ENCODE measurements around the gene EPGN. TPM values are rescaled to one million over a fixed set of nuclear protein-coding genes. Genes with fewer than 3 reads are reported as not detected.

EPGN gene
- total RNA-seq, 4 donors from 2014 or later, result not detected

GRCh38 chr4:74291471-74291870, 16.8 kb upstream of the EPGN start:
- WGBS, 2 donors, result 86 to 89% methylated on average over 1 of the region's 1 CpG
- Histone ChIP-seq H3K27me3 (no peaks in the 10 kb centered on the region), H3K4me1 (peaks cover 5 to 7% of the 10 kb centered on the region in 2 donors), H3K27ac (no peak overlapping the region), H3K4me3 (replicated peaks in 1 of 3) (no peak overlapping the region), H3K9me3 (no peaks in the 10 kb centered on the region), H3K36me3 (no peaks in the 10 kb centered on the region)
- intact Hi-C loops (cut with DNase I), result no loop called here
- DNase-seq, result no peak
- no peak for TF ChIP-seq POLR2A (IDR thresholded peaks at IDR 0.05)
- TF ChIP-seq, protein P1, sequence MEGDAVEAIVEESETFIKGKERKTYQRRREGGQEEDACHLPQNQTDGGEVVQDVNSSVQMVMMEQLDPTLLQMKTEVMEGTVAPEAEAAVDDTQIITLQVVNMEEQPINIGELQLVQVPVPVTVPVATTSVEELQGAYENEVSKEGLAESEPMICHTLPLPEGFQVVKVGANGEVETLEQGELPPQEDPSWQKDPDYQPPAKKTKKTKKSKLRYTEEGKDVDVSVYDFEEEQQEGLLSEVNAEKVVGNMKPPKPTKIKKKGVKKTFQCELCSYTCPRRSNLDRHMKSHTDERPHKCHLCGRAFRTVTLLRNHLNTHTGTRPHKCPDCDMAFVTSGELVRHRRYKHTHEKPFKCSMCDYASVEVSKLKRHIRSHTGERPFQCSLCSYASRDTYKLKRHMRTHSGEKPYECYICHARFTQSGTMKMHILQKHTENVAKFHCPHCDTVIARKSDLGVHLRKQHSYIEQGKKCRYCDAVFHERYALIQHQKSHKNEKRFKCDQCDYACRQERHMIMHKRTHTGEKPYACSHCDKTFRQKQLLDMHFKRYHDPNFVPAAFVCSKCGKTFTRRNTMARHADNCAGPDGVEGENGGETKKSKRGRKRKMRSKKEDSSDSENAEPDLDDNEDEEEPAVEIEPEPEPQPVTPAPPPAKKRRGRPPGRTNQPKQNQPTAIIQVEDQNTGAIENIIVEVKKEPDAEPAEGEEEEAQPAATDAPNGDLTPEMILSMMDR (IDR thresholded peaks at IDR 0.05), result no peak

GRCh38 chr4:74292111-74292870, 16.0 kb upstream of the EPGN start:
- Histone ChIP-seq H3K4me3 (replicated peaks in 1 of 3) (no peak overlapping the region), H3K9me3 (no peaks in the 10 kb centered on the region), H3K36me3 (no peaks in the 10 kb centered on the region), H3K27me3 (no peaks in the 10 kb centered on the region), H3K4me1 (peaks cover 5 to 7% of the 10 kb centered on the region in 2 donors), H3K27ac (no peak overlapping the region)
- no peak for TF ChIP-seq POLR2A (IDR thresholded peaks at IDR 0.05)
- TF ChIP-seq, protein P1 (IDR thresholded peaks at IDR 0.05), result no peak
- no peak for DNase-seq
- intact Hi-C loops (cut with DNase I), result no loop called here

- H3K9me3 ChIP-seq, result no peaks in the 10 kb centered on the region
- no peaks in the 10 kb centered on the region for H3K27me3 ChIP-seq
- TF ChIP-seq POLR2A (IDR thresholded peaks at IDR 0.05), result no peak
- TF ChIP-seq, protein P1 (IDR thresholded peaks at IDR 0.05), result no peak
- H3K4me3 ChIP-seq (replicated peaks in 1 of 3), result no peak overlapping the region
- peak; percentile 20 to 29 for DNase-seq
- no peaks in the 10 kb centered on the region for H3K36me3 ChIP-seq
- peaks cover 5 to 7% of the 10 kb centered on the region in 2 donors for H3K4me1 ChIP-seq
- intact Hi-C loops (cut with DNase I), result no loop called here
- no peak overlapping the region for H3K27ac ChIP-seq
- WGBS, 2 donors, result 30 to 33% methylated on average over 2 of the region's 2 CpGs
Measured at GRCh38 chr4:74293558-74293957, 14.7 kb upstream of the EPGN start.

- H3K4me3 ChIP-seq (replicated peaks in 1 of 3), result no peak overlapping the region
- peaks cover 5 to 7% of the 10 kb centered on the region in 2 donors for H3K4me1 ChIP-seq
- no peak for DNase-seq
- 76 to 83% methylated on average over 1 of the region's 1 CpG for WGBS, 2 donors
- no peaks in the 10 kb centered on the region for H3K9me3 ChIP-seq
- intact Hi-C loops (cut with DNase I), result no loop called here
- H3K36me3 ChIP-seq, result no peaks in the 10 kb centered on the region
- no peak for TF ChIP-seq POLR2A (IDR thresholded peaks at IDR 0.05)
- H3K27me3 ChIP-seq, result no peaks in the 10 kb centered on the region
- no peak overlapping the region for H3K27ac ChIP-seq
Measured at GRCh38 chr4:74294681-74295080, 13.6 kb upstream of the EPGN start.

GRCh38 chr4:74297539-74297938, 10.7 kb upstream of the EPGN start:
- Histone ChIP-seq H3K27me3 (no peaks in the 10 kb centered on the region), H3K4me3 (replicated peaks in 1 of 3) (no peak overlapping the region), H3K36me3 (no peaks in the 10 kb centered on the region), H3K27ac (no peak overlapping the region), H3K4me1 (peaks cover 3 to 6% of the 10 kb centered on the region in 2 donors), H3K9me3 (no peaks in the 10 kb centered on the region)
- no peak for DNase-seq
- intact Hi-C loops (cut with DNase I), result no loop called here
- no peak for TF ChIP-seq POLR2A (IDR thresholded peaks at IDR 0.05)
- TF ChIP-seq, protein P1 (IDR thresholded peaks at IDR 0.05), result no peak
- 77 to 88% methylated on average over 1 of the region's 1 CpG for WGBS, 2 donors
